GM18951 (cell line): ENCODE data around the gene PRH1.

Experiments
- POLR2A ChIP-seq: IDR thresholded peaks from 4 replicates; pipeline ENCODE4 v1.6.1; 2011; ENCODE audit warnings: mild to moderate bottlenecking; ENCODE audit not compliant: insufficient read length, insufficient read depth; ENCODE audit errors: extremely low read depth
- in situ Hi-C: fragments of 300-500 bp; cut with MboI; formaldehyde crosslinking; loops from one replicate; pipeline ENCODE4 v1.12.0; 2022; ENCODE audit warnings: low sequenced_read_pairs, mixed read lengths, inconsistent platforms; ENCODE audit not compliant: unreplicated experiment

The PRH1 gene

DNA sequence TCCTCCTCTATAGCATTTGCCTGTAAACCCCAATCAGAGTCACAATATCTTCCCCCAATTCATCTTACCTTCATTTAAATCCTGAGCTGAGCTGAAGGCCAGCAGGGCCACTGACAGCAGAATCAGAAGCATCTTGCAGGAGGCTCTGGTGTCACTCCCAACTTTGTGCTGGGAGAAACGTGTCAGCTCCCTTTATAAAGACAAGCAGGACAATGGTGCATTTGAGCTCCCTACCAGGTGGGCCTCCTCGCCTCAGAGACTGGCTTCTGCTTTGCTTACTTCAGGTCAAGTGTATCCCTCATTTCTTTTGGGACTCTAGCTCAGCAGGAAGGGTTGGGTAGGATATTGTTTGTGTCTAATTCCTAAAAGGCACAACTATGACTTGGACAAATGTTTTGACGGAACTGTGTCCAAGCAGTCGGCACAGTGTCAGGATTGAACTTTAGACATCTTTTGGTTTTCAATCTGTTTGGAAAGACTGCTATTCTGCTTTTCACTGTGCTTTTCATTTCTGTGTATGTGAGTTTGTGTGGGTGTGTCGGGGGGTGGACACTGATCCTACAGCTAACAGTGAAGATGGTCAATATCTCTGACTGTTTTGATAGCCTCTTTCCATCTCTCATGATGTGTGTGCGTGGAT lies at the start of gene PRH1:
PRH1 (minus strand) TSS at position 170 of the 640 bp plus-strand sequence; CDS start at position 132, 38 bp downstream.
- in situ Hi-C loops: no loop called here
- TF ChIP-seq POLR2A: no peak

DNA sequence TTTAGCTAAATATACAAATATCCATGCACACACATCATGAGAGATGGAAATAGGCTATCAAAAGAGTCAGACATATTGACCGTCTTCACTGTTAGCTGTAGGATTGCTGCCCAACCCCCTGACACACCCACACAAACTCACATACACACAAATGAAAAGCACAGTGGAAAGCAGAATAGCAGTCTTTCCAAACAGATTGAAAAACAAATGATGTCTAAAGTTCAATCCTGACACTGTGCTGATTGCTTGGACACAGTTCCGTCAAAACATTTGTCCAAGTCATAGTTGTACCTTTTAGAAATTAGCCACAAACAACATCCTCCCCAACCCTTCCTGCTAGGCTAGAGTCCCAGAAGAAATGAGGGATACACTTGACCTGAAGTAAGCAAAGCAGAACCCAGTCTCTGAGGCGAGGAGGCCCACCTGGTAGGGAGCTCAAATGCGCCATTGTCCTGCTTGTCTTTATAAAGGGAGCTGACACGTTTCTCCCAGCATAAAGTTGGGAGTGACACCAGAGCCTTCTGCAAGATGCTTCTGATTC lies 44.8 kb upstream of the PRH1 start, which contains the start of gene PRH2:
PRH2 (plus strand) TSS at position 491 of the 541 bp plus-strand sequence; CDS start at position 529, 38 bp downstream.
- in situ Hi-C loops: no loop called here
- TF ChIP-seq POLR2A: no peak

GRCh38 chr12:10926269-10926668 lies 42.2 kb upstream of the PRH1 start:
- no peak for TF ChIP-seq POLR2A
- in situ Hi-C loops: no loop called here

DNA sequence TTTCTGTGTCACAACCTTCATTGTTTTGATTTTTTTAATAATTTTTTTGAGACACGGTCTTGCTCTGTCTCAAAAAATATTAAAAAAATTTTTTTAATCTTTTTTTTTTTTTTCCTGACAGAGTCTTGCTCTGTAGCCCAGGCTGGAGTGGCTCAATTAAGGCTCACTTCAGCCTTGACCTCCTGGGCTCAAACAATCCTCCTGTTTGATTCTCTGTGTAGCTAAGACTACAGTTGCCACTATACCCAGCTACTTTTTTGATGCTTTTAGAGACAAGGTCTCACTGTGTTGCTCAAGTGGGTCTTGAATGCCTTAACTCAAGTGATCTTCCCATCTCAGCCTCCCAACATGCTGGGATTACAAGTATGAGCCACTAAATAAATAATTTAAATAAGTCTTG lies 35.8 kb upstream of the PRH1 start:
- in situ Hi-C loops: no loop called here
- no peak for TF ChIP-seq POLR2A

DNA sequence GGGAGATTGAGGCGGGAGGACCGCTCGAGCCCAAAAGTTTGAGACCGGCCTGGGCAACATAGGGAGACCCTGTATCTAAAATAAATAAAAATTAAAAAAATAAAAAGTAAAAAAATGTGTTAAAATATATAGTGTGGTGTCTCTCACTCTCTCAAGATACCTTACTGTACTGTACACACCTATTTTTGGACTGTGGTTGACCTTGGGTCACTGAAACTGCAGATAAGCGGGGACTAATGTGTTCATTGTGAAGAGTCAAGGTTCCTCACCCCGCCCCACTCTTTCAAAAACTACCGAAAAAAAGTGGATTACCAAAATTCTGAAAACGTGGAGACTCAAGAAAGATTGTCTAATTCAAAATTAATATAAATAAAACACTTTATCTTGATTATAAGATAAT lies 26.3 kb upstream of the PRH1 start:
- in situ Hi-C loops: no loop called here
- TF ChIP-seq POLR2A: no peak

DNA sequence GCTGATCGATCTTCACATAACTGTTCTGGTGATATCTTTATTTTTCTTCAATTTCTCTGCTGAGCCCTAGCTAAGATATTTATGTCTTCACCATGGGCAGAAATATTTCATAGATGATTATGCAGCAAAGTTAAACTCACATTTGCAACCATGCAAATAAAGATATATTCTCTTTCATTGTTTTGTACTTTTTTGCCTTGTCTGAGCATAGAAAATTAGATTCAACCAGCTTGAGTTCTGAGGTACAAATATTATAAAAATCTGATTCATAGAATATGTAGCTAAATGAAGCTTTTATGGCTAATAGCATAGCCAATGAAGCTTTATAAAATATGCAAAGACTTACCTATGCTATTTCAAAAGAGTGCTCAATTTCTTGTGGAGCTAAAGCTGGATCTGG lies 25.4 kb upstream of the PRH1 start, which contains the start of gene TAS2R13:
TAS2R13 (minus strand) TSS at position 101 of the 400 bp plus-strand sequence. CDS start 264 bp downstream, outside the sequence.
- in situ Hi-C loops: no loop called here
- TF ChIP-seq POLR2A: no peak

DNA sequence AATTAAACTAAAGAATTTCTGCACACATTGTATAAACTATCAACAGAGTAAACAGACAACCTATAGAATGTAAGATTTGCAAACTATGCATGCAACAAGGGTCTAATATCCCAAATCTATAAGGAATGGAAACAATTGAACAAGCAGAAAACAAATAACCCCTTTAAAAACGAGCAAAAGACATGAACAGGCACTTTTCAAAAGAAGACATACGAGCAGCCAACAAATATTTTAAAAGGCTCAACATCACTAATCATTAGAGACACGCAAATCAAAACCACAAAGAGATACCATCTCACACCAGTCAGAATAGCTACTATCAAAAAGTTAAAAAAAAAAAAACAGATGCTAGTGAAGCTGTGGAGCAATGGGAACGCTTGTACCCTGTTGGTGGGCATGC lies 20.6 kb upstream of the PRH1 start:
- TF ChIP-seq POLR2A: no peak
- in situ Hi-C loops: no loop called here

GRCh38 chr12:10901427-10901826 lies 17.4 kb upstream of the PRH1 start:
- in situ Hi-C loops: no loop called here
- no peak for TF ChIP-seq POLR2A

GRCh38 chr12:10900972-10901371 lies 16.9 kb upstream of the PRH1 start:
- in situ Hi-C loops: no loop called here
- no peak for TF ChIP-seq POLR2A

- TF ChIP-seq POLR2A: no peak
- in situ Hi-C loops: no loop called here
Observed at GRCh38 chr12:10900530-10900929, 16.5 kb upstream of the PRH1 start.

DNA sequence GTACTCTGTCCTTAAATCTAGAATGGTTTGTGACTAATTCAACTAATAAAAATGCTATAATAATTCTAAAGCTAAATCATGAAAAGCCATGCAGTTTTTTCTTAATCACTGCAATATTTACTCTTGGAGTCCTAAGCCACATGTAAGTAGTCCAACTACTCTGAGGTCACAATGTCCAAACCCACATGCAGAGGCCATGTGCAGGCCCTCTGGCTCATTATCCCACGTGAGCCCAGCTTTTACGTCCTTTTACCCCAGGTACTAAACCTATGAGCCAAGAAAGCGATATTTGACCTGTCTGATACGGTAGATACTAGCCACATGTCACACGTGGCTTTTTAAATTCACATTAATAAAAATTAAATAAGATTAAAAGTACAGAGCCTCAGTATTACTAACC lies 12.8 kb upstream of the PRH1 start:
- TF ChIP-seq POLR2A: no peak
- in situ Hi-C loops: no loop called here

GRCh38 chr12:10891937-10892336 lies 7.9 kb upstream of the PRH1 start:
- TF ChIP-seq POLR2A: no peak
- in situ Hi-C loops: no loop called here

DNA sequence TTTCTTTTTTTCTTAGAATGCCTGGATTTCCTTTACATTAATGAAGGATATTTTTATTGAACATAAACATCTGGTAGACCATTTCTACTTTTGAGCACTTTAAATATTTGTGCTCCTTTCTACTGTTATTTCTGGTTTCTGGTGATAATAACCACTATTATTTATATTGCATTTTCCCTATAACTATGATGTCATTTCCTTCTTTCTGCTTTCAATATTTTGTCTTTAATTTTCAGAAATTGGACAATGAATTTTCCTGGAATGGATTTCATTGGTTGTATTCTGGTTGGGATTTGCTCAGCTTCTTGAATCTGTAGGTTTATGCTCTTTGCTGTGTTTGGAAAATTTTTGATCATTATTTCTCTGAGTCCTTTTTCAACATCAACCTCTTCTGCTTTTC lies 5.2 kb upstream of the PRH1 start:
- in situ Hi-C loops: no loop called here
- TF ChIP-seq POLR2A: no peak

GRCh38 chr12:10873378-10873777 lies 10.7 kb downstream of the PRH1 start:
- no peak for TF ChIP-seq POLR2A
- in situ Hi-C loops: no loop called here
